Cardiac fibroblast (primary cell): ENCODE results near the gene CELF2.

ENCODE experiments used
- DNase-seq, 2 donors: peaks; one replicate each; pipeline versions ENCODE4 v3.0.0 to v3.0.0-alpha.2; 2010; ENCODE audit warnings: low read depth in 2 of 2
- H3K4me3 ChIP-seq, 2 donors: replicated peaks in 1 of 2; 1 replicate in 1 of 2; 2 replicates in 1 of 2; pipeline ENCODE4 v1.5.1; 2011; ENCODE audit warnings: low read depth in 2 of 2, low read length in 2 of 2, mild to moderate bottlenecking in 2 of 2, moderate library complexity in 1 of 2
- CTCF ChIP-seq: IDR thresholded peaks from one replicate; pipeline ENCODE4 v1.5.1; 2011; ENCODE audit warnings: low read depth, mild to moderate bottlenecking, low read length, inconsistent platforms

The CELF2 gene

GRCh38 chr10:11212288-11213085, 194.8 kb downstream of the CELF2 start:
- TF ChIP-seq CTCF: no peak
- DNase-seq: no peak
- no peak overlapping the region for H3K4me3 ChIP-seq

GRCh38 chr10:11213137-11213536, 195.5 kb downstream of the CELF2 start:
- no peak for TF ChIP-seq CTCF

GRCh38 chr10:11214407-11214806, 196.7 kb downstream of the CELF2 start:
- no peak for DNase-seq
- H3K4me3 ChIP-seq: no peak overlapping the region
- TF ChIP-seq CTCF: no peak

More at GRCh38 chr10:11213137-11213536, 195.5 kb downstream of the CELF2 start:
- DNase-seq: no peak
- H3K4me3 ChIP-seq: no peak overlapping the region

- no peak overlapping the region for H3K4me3 ChIP-seq
- no peak for TF ChIP-seq CTCF
- no peak for DNase-seq
These were observed 197.8 kb downstream of the CELF2 start for GRCh38 chr10:11215471-11215870.

- no peak overlapping the region for H3K4me3 ChIP-seq
- no peak for DNase-seq
- no peak for TF ChIP-seq CTCF
These were observed 199.8 kb downstream of the CELF2 start for GRCh38 chr10:11217521-11217920.

- H3K4me3 ChIP-seq: no peak overlapping the region
- no peak for TF ChIP-seq CTCF
- no peak for DNase-seq
These were observed 200.7 kb downstream of the CELF2 start for GRCh38 chr10:11218395-11218794.

- no peak for DNase-seq
- H3K4me3 ChIP-seq: no peak overlapping the region
- TF ChIP-seq CTCF: no peak
These were observed 201.8 kb downstream of the CELF2 start for GRCh38 chr10:11219431-11219830.
